NCI-H1436 treated with DMSO at 0.1 percent for 48 hours (cell line): ENCODE measurements around the gene FBXO31.
"Not testable (repeated sequence)": the region's sequence is repeated elsewhere in the genome, so short reads cannot be mapped to it uniquely, and the experiment has no call there.

Source experiments
- DNase-seq: peaks from one replicate; lab custom pipeline; 2025; lab: John Stamatoyannopoulos, UW

Gene FBXO31

GRCh38 chr16:87342978-87343752 lies 40.4 kb downstream of the FBXO31 start:
- DNase-seq = no peak

- DNase-seq = no peak
Observed at GRCh38 chr16:87342504-87342903, 41.1 kb downstream of the FBXO31 start.

- DNase-seq = no peak
Observed at GRCh38 chr16:87340198-87340597, 43.4 kb downstream of the FBXO31 start.

GRCh38 chr16:87339724-87340105 lies 43.9 kb downstream of the FBXO31 start:
- DNase-seq = not testable (repeated sequence)

GRCh38 chr16:87339086-87339723 lies 44.4 kb downstream of the FBXO31 start:
- DNase-seq = no peak

- no peak for DNase-seq
Observed at GRCh38 chr16:87338155-87338765, 45.3 kb downstream of the FBXO31 start.

- DNase-seq = no peak
Observed at GRCh38 chr16:87337262-87337771, 46.3 kb downstream of the FBXO31 start.

- DNase-seq = no peak
Observed at GRCh38 chr16:87336434-87337240, 46.9 kb downstream of the FBXO31 start.

GRCh38 chr16:87335625-87336433 lies 47.7 kb downstream of the FBXO31 start:
- no peak for DNase-seq

GRCh38 chr16:87334651-87335624 lies 48.6 kb downstream of the FBXO31 start:
- DNase-seq = no peak

GRCh38 chr16:87333581-87334331 lies 49.8 kb downstream of the FBXO31 start:
- no peak for DNase-seq

- no peak for DNase-seq
Observed at GRCh38 chr16:87333101-87333500, 50.5 kb downstream of the FBXO31 start.

GRCh38 chr16:87332150-87332549 lies 51.4 kb downstream of the FBXO31 start:
- no peak for DNase-seq

GRCh38 chr16:87331241-87331801 lies 52.3 kb downstream of the FBXO31 start:
- DNase-seq = no peak

- DNase-seq = no peak
Observed at GRCh38 chr16:87330646-87331045, 52.9 kb downstream of the FBXO31 start.

GRCh38 chr16:87330257-87330624 lies 53.3 kb downstream of the FBXO31 start:
- no peak for DNase-seq

GRCh38 chr16:87329436-87330256 lies 53.9 kb downstream of the FBXO31 start:
- no peak for DNase-seq

GRCh38 chr16:87328846-87329245 lies 54.7 kb downstream of the FBXO31 start:
- peak; percentile 2 for DNase-seq
